Endodermal cell (in vitro differentiated cells): ENCODE measurements around the gene DIPK1C. TPM values are rescaled to one million over a fixed set of nuclear protein-coding genes. Genes with fewer than 3 reads are reported as not detected.

Source experiments
- DNase-seq: peaks from one replicate; pipeline ENCODE4 v3.0.0-alpha.2; 2017
- H3K27ac ChIP-seq: 2 replicates; pipeline ENCODE4 v1.5.1; 2013; ENCODE audit warnings: mild to moderate bottlenecking, low read depth, low read length, moderate library complexity
- H3K27me3 ChIP-seq: 2 replicates; pipeline ENCODE4 v1.6.1; 2013; ENCODE audit warnings: mild to moderate bottlenecking, low read length, moderate library complexity; ENCODE audit not compliant: insufficient read depth, control insufficient read depth, poor library complexity, severe bottlenecking
- H3K36me3 ChIP-seq: 2 replicates; pipeline ENCODE4 v1.7.0; 2013; ENCODE audit warnings: mild to moderate bottlenecking, low read length, moderate library complexity; ENCODE audit not compliant: control insufficient read depth, insufficient read depth
- H3K4me1 ChIP-seq: one replicate; pipeline ENCODE4 v1.7.0; 2013; ENCODE audit warnings: low read length; ENCODE audit not compliant: control insufficient read depth, insufficient read depth
- H3K4me3 ChIP-seq: 2 replicates; pipeline ENCODE4 v1.5.1; 2013; ENCODE audit warnings: mild to moderate bottlenecking, low read length, moderate library complexity
- H3K9ac ChIP-seq: 2 replicates; pipeline ENCODE4 v1.6.1; 2013; ENCODE audit warnings: mild to moderate bottlenecking, low read length, moderate library complexity; ENCODE audit not compliant: poor library complexity, severe bottlenecking; ENCODE audit errors: extremely low read depth
- H3K9me3 ChIP-seq: 2 replicates; pipeline ENCODE4 v1.6.1; 2013; ENCODE audit warnings: mild to moderate bottlenecking, low read length, moderate library complexity; ENCODE audit not compliant: control insufficient read depth
- H3K27ac Mint-ChIP-seq: 2 replicates; pipeline ENCODE4 v1.8.0; 2020; ENCODE audit warnings: mixed read lengths
- H3K27me3 Mint-ChIP-seq: 2 replicates; pipeline ENCODE4 v1.8.0; 2021; ENCODE audit warnings: mild to moderate bottlenecking, mixed read lengths; ENCODE audit not compliant: insufficient read depth
- H3K36me3 Mint-ChIP-seq: 2 replicates; pipeline ENCODE4 v1.8.0; 2020; ENCODE audit warnings: low read depth, mixed read lengths
- H3K4me1 Mint-ChIP-seq: 2 replicates; pipeline ENCODE4 v1.8.0; 2020; ENCODE audit warnings: mixed read lengths
- H3K4me3 Mint-ChIP-seq: 2 replicates; pipeline ENCODE4 v1.8.0; 2020; ENCODE audit warnings: mild to moderate bottlenecking, moderate library complexity, mixed read lengths
- H3K9me3 Mint-ChIP-seq: 2 replicates; pipeline ENCODE4 v1.8.0; 2020; ENCODE audit warnings: mild to moderate bottlenecking, mixed read lengths
- CTCF ChIP-seq: fragments of 200-600 bp; sonication (generic); conservative IDR thresholded peaks from 2 replicates; pipeline ENCODE4 v1.5.0; 2021; ENCODE audit warnings: antibody characterized with exemption, mild to moderate bottlenecking
- WGBS, 2 experiments: methylation state at CpG; one replicate each; pipeline versions ENCODE4 v1.1.5 to v1.1.7; 2013; ENCODE audit warnings: missing lambda C conversion rate in 2 of 2, mixed read lengths in 1 of 2; ENCODE audit not compliant: insufficient coverage in 1 of 2, insufficient read length in 1 of 2; 5-methylcytosine and 5-hydroxymethylcytosine counted together
- total RNA-seq, 2 donors: library from RNA; stranded (reverse); fragmentation: NEBNext Ultra II Directional in 1 of 2; extraction: Animal tissue kit (Norgen Biotek cat#: 25700) in 1 of 2; gene quantifications; 2 replicates in 1 of 2; 3 replicates in 1 of 2; pipeline ENCODE4 v1.2.1, GENCODE V29; 2021

Gene DIPK1C
- total RNA-seq, 2 donors from 2014 or later = 0.13 TPM; not detected in 1

GRCh38 chr18:74486119-74486849 lies 29.2 kb upstream of the DIPK1C start:
- Mint-ChIP-seq H3K27ac (no peak overlapping the region), H3K4me1 (no peaks in the 10 kb centered on the region), H3K4me3 (no peak overlapping the region), H3K27me3 (no peaks in the 10 kb centered on the region), H3K36me3 (no peaks in the 10 kb centered on the region), H3K9me3 (no peaks in the 10 kb centered on the region)
- Histone ChIP-seq H3K4me1 (no peaks in the 10 kb centered on the region), H3K9me3 (no peaks in the 10 kb centered on the region), H3K27ac (no peak overlapping the region), H3K9ac (no peak overlapping the region), H3K4me3 (no peak overlapping the region), H3K36me3 (no peaks in the 10 kb centered on the region), H3K27me3 (no peaks in the 10 kb centered on the region)
- no peak for TF ChIP-seq CTCF
- DNase-seq = no peak
- WGBS, 2 experiments = 80 to 91% methylated on average over 7 to 14 of the region's 15 CpGs

- no peaks in the 10 kb centered on the region for H3K9me3 Mint-ChIP-seq
- Histone ChIP-seq H3K27me3 (no peaks in the 10 kb centered on the region), H3K36me3 (no peaks in the 10 kb centered on the region), H3K4me3 (no peak overlapping the region), H3K9me3 (no peaks in the 10 kb centered on the region), H3K4me1 (no peaks in the 10 kb centered on the region), H3K9ac (no peak overlapping the region), H3K27ac (no peak overlapping the region)
- WGBS, 2 experiments = 89 to 100% methylated on average over 4 to 11 of the region's 11 CpGs
- TF ChIP-seq CTCF = no peak
- no peak for DNase-seq
- no peak overlapping the region for H3K27ac Mint-ChIP-seq
- no peak overlapping the region for H3K4me3 Mint-ChIP-seq
- no peaks in the 10 kb centered on the region for H3K4me1 Mint-ChIP-seq
- H3K27me3 Mint-ChIP-seq = no peaks in the 10 kb centered on the region
- H3K36me3 Mint-ChIP-seq = no peaks in the 10 kb centered on the region
Measured at GRCh38 chr18:74482697-74483096, 25.6 kb upstream of the DIPK1C start.

- H3K27ac Mint-ChIP-seq = no peak overlapping the region
- Histone ChIP-seq H3K27me3 (no peaks in the 10 kb centered on the region), H3K9ac (no peak overlapping the region), H3K9me3 (no peaks in the 10 kb centered on the region), H3K36me3 (no peaks in the 10 kb centered on the region), H3K4me1 (no peaks in the 10 kb centered on the region), H3K27ac (no peak overlapping the region), H3K4me3 (no peak overlapping the region)
- 89 to 98% methylated on average over 5 to 7 of the region's 7 CpGs for WGBS, 2 experiments
- no peaks in the 10 kb centered on the region for H3K9me3 Mint-ChIP-seq
- no peak for DNase-seq
- H3K27me3 Mint-ChIP-seq = no peaks in the 10 kb centered on the region
- H3K4me1 Mint-ChIP-seq = peaks cover 4% of the 10 kb centered on the region
- no peak overlapping the region for H3K4me3 Mint-ChIP-seq
- TF ChIP-seq CTCF = no peak
- no peaks in the 10 kb centered on the region for H3K36me3 Mint-ChIP-seq
Measured at GRCh38 chr18:74480149-74480651, 23.1 kb upstream of the DIPK1C start.
